GM12865 (cell line): ENCODE data around the gene HNRNPH2.

ENCODE experiments used
- DNase-seq: peaks from one replicate; pipeline ENCODE4 v3.0.0; 2010; ENCODE audit warnings: low read depth
- H3K4me3 ChIP-seq: 2 replicates; pipeline ENCODE4 v1.5.1; 2011; ENCODE audit warnings: mild to moderate bottlenecking, low read depth, low read length, control low read depth
- TF ChIP-seq, protein P1 (sequence below): IDR thresholded peaks from 2 replicates; pipeline ENCODE4 v1.5.1; 2011; ENCODE audit warnings: low read length, control low read depth, low read depth, inconsistent platforms; ENCODE audit not compliant: insufficient read depth; ENCODE audit errors: missing control alignments

HNRNPH2 gene

DNA sequence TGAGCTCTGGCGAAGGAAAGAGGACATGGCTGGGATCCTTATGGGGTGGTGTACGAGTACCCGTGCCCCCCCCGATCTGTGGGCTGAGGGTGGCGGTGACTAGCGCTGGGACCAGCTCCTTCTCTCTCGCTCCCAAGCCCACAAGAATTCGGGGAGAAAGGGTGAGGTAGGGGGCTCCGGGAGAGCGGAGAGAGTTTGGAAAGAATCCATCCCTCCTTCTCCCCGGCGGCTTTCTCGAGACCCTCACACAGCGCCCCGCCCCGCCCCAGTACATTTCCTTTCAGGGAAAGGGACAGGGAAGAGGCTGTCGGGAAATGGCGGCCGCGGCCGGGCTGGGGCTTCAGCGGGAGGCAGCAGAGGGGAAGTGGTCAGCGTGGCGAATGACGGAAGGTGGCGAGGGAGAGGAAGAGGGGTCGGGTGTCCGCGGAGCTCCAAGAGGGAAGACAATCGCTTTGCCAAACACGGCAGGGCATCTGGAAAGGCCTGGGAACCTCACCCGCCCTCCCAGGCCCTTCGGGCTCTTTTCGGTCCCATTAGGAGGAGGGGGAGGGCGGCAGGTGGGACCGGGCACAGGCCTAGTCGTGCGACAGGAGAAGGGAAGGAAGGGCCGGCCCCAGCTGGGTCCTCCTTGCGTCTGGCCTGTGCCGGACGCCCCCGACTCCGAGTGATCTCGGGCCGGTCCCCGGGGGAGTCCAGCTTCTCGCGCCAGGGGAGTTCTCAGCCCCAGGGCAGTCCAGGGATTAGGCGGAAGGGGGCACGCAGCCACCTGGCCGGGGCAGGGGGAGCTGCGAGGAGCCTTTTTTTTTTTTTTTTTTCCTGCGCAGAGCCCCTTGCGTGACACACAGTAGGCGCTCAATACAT lies 10.2 kb downstream of the HNRNPH2 start:
- TF ChIP-seq, protein P1, sequence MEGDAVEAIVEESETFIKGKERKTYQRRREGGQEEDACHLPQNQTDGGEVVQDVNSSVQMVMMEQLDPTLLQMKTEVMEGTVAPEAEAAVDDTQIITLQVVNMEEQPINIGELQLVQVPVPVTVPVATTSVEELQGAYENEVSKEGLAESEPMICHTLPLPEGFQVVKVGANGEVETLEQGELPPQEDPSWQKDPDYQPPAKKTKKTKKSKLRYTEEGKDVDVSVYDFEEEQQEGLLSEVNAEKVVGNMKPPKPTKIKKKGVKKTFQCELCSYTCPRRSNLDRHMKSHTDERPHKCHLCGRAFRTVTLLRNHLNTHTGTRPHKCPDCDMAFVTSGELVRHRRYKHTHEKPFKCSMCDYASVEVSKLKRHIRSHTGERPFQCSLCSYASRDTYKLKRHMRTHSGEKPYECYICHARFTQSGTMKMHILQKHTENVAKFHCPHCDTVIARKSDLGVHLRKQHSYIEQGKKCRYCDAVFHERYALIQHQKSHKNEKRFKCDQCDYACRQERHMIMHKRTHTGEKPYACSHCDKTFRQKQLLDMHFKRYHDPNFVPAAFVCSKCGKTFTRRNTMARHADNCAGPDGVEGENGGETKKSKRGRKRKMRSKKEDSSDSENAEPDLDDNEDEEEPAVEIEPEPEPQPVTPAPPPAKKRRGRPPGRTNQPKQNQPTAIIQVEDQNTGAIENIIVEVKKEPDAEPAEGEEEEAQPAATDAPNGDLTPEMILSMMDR = no peak
- peak; percentile 60 for DNase-seq

DNA sequence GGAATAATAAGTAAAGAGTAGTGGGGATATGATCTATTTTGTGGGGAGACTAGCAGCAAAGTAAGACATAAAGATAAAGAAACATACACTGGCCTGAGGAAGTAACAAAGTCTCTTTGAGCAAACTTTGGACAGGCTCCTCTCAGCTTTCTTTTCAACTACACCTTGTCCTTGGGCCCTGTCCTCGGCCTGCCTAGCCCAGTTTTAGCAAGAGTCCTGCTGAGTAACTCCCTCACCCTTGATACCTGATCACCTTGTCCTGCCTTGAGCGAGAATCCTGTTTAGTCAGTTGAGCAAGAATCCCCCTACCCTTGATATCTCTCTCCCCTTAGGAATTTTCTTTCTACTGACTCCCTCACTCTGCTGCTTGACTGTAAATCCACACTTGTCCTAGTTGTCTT lies 11.5 kb downstream of the HNRNPH2 start:
- TF ChIP-seq, protein P1 = no peak
- no peak overlapping the region for H3K4me3 ChIP-seq
- no peak for DNase-seq

More for the DNA sequence above, 10.2 kb downstream of the HNRNPH2 start:
- peak overlapping the region; percentile 61 for H3K4me3 ChIP-seq

DNA sequence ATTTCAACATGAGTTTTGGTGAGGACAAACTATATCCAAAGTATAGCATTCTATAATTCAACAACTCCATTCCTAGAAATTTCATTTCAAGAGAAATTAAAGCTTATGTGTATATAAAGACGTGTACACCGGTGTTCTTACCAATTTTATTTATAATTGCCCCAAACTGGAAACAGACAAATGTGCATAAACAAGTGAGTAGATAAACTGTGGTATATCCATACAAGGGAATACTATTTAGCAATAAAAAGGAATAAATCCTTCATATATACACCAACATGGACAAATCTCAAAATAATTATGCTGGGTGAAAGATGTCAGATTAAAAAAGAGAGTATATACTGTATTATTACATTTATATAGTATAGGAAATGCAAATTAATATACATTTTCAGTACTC lies 19.9 kb downstream of the HNRNPH2 start:
- no peak overlapping the region for H3K4me3 ChIP-seq
- no peak for DNase-seq
- TF ChIP-seq, protein P1 = no peak

DNA sequence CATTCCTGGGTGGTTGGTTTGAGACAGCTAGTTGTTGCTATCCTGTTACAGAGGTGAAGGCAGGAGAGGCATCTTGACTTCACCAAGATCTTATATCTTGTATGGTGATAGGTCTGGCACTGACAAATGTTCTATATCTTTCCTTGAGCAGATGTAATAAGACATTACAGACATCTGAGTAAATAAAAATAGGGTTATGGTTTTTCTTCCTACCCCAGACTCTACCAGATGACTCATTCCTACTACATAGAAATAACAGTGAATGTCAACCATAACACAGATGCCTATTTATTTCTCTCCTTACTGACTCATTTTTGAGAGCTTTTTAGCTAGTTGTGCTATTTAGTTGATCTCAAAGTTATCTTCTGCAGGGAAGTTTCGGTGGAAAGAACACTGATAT lies 21.9 kb downstream of the HNRNPH2 start:
- no peak overlapping the region for H3K4me3 ChIP-seq
- DNase-seq = no peak
- TF ChIP-seq, protein P1 = no peak

DNA sequence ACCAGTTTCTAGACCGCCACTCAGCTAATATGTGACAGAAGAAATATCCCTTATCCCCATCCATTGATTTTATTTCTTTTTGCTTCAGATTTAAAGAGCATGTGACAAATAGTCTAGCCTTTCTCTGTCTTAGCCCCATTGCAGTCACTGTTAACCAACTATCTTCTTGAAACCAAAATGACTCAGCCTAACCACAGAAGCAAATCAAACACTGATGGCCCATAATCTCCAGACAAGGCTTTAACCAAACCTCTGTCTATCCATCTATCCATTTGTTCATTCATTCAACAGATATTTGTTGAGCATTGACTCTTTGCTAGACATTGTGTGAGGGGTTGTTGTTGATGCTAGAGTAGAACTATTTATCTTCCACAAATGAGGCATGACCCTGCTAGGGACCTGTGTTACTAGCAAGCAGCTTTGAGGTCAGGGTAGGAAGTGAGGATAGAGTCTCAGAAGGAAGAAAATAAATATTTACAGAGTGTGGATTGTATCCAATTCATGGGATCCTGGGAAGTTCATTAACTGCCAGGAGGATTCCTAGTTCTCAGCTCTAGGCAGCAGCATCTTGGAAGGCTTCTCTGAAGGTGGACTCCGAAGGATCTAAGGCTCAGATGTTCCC lies 22.5 kb downstream of the HNRNPH2 start:
- no peak overlapping the region for H3K4me3 ChIP-seq
- TF ChIP-seq, protein P1 = no peak
- peak; percentile 18 for DNase-seq

DNA sequence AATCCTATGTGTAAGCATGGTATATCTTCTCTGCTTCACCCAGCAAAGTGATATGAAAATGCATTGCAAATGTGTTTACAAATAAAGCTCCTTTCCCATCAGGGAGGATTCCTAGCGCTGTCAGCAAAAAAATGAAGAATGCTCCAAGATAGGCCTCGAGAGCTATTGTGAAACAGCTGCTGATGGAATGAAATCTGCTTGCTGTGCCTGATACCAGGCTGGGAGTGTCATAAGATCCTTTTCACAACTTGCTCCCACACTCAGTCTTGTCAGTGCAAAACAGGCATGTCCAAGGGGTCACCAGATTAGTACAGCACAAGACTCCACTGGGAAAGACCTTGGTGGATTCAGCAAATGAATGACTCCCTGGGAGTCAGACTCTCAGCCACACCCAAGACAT lies 34.1 kb downstream of the HNRNPH2 start:
- TF ChIP-seq, protein P1 = no peak
- H3K4me3 ChIP-seq = no peak overlapping the region
- DNase-seq = no peak

DNA sequence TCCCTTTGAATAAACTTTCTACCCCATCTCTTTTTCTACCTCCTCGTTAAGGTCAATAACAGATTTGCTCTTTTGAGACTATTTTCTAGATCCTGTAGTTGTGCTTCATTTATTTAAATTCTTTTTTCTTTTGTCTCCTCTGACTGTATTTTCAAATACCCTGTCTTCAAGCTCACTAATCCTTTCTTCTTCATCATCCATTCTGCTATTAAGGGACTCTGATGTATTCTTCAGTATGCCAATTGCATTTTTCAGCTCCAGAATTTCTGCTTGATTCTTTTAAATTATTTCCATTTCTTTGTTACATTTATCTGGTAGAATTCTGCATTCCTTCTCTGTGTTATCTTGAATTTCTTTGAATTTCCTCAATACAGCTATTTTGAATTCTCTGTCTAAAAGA lies 41.3 kb downstream of the HNRNPH2 start:
- DNase-seq = no peak
- H3K4me3 ChIP-seq = no peak overlapping the region
- TF ChIP-seq, protein P1 = no peak
